Measurements from ENCODE around the gene IQCH. TPM values are rescaled to one million over a fixed set of nuclear protein-coding genes. Genes with fewer than 3 reads are reported as not detected.

Gene IQCH
- total and polyA plus RNA-seq, 12 donors = 0.29 to 2.6 (median 1.2) TPM

GRCh38 chr15:67481680-67482079 lies 227.1 kb downstream of the IQCH start:
- Histone ChIP-seq H3K27me3 (no peaks in the 10 kb centered on the region), H3K9me3 (peaks cover 0 to 18% (median 0%) of the 10 kb centered on the region in 11 donors), H3K4me3 (no peak overlapping the region), H3K36me3 (no peaks in the 10 kb centered on the region), H3K27ac (no peak overlapping the region), H3K4me1 (peaks cover 0 to 10% (median 0%) of the 10 kb centered on the region in 9 donors)
- no peak for TF ChIP-seq CTCF (IDR thresholded peaks at IDR 0.05)
- 93% methylated on average over 2 of the region's 2 CpGs for WGBS, 2 donors
- ATAC-seq (no peak), DNase-seq (no peak)
- intact Hi-C loops (cut with DNase I) = no loop called here

- no peak for TF ChIP-seq CTCF (IDR thresholded peaks at IDR 0.05)
Observed at GRCh38 chr15:67495585-67495984, 241.0 kb downstream of the IQCH start.

GRCh38 chr15:67501177-67501835 lies 246.7 kb downstream of the IQCH start:
- Histone ChIP-seq H3K4me1 (peaks cover 0 to 8% (median 0%) of the 10 kb centered on the region in 9 donors), H3K27me3 (no peaks in the 10 kb centered on the region), H3K4me3 (peak overlapping the region in 2 of 10 donors; percentile 8), H3K27ac (peak overlapping the region in 1 of 10 donors; percentile 4), H3K9me3 (no peaks in the 10 kb centered on the region), H3K36me3 (no peaks in the 10 kb centered on the region)
- 34 to 40% methylated on average over 2 of the region's 2 CpGs for WGBS, 2 donors
- intact Hi-C loops (cut with DNase I) = loop anchor here in 2 of 10 donors (5.0 kb wide), 1 partner anchor 336 kb away; no protein-coding TSS in a partner anchor
- peak in 7 of 9 donors; percentile 9 to 57 (median 42) for TF ChIP-seq CTCF (IDR thresholded peaks at IDR 0.05)
- ATAC-seq (peak in 2 of 8 donors; percentile 61), DNase-seq (no peak)

More at GRCh38 chr15:67495585-67495984, 241.0 kb downstream of the IQCH start:
- H3K4me1 ChIP-seq = no peaks in the 10 kb centered on the region
- no peak overlapping the region for H3K4me3 ChIP-seq
- H3K27ac ChIP-seq = no peak overlapping the region
- H3K9me3 ChIP-seq = no peaks in the 10 kb centered on the region
- 97 to 100% methylated on average over 1 of the region's 1 CpG for WGBS, 2 donors
- intact Hi-C loops (cut with DNase I) = no loop called here
- no peaks in the 10 kb centered on the region for H3K27me3 ChIP-seq
- ATAC-seq = no peak
- peaks cover 0 to 10% (median 0%) of the 10 kb centered on the region in 9 donors for H3K36me3 ChIP-seq
- DNase-seq = no peak

- TF ChIP-seq CTCF (IDR thresholded peaks at IDR 0.05) = no peak
- peaks cover 0 to 9% (median 0%) of the 10 kb centered on the region in 9 donors for H3K4me1 ChIP-seq
- WGBS, 2 donors = 55 to 61% methylated on average over 13 of the region's 13 CpGs
- peak overlapping the region in 2 of 10 donors; percentile 8 for H3K4me3 ChIP-seq
- no peaks in the 10 kb centered on the region for H3K36me3 ChIP-seq
- DNase-seq = no peak
- H3K27ac ChIP-seq = peak overlapping the region in 1 of 10 donors; percentile 4
- H3K27me3 ChIP-seq = no peaks in the 10 kb centered on the region
- peak in 1 of 8 donors; percentile 31 for ATAC-seq
- H3K9me3 ChIP-seq = no peaks in the 10 kb centered on the region
- intact Hi-C loops (cut with DNase I) = loop anchor here in 2 of 10 donors (5.0 kb wide), 1 partner anchor 335 kb away; no protein-coding TSS in a partner anchor
Observed at GRCh38 chr15:67501836-67502461, 247.4 kb downstream of the IQCH start.
